Measurements from ENCODE around the gene CSPG5.

The CSPG5 gene

GRCh38 chr3:47573190-47574172 is 5.2 kb downstream of the CSPG5 start:
- no peak for TF ChIP-seq CTCF (IDR thresholded peaks at IDR 0.05)

GRCh38 chr3:47571391-47572175 is 7.1 kb downstream of the CSPG5 start:
- no peak for TF ChIP-seq CTCF (IDR thresholded peaks at IDR 0.05)

GRCh38 chr3:47568901-47569300 is 9.8 kb downstream of the CSPG5 start:
- TF ChIP-seq CTCF (IDR thresholded peaks at IDR 0.05) = no peak

GRCh38 chr3:47567149-47567548 is 11.5 kb downstream of the CSPG5 start:
- TF ChIP-seq CTCF (IDR thresholded peaks at IDR 0.05) = no peak

DNA sequence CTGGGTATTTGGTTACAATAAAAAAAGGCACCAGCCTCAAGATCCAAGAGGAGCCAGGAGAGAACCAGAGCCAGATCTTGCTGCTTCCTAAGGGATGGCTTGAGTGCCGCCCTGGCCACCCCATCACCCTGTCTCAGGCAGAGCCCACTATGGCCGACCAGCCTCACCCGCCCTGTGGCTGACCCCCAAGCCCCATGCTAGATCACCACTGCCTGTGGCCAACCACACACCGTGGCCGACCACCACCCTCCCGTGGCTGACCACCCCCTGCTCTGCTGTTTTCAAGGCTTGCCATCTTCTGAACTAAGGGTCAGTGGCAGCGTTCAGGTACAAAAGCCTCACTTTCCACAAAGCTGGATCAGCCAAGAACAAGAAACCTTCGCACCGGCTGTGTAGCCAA is 12.0 kb downstream of the CSPG5 start:
- no peak for TF ChIP-seq CTCF (IDR thresholded peaks at IDR 0.05)

GRCh38 chr3:47565734-47566550 is 12.7 kb downstream of the CSPG5 start:
- no peak for TF ChIP-seq CTCF (IDR thresholded peaks at IDR 0.05)

GRCh38 chr3:47556351-47556750 is 22.3 kb downstream of the CSPG5 start:
- TF ChIP-seq CTCF (IDR thresholded peaks at IDR 0.05) = no peak

All from LNCAP (cell line).